ENCODE data around the gene ADAM12.

Gene ADAM12

GRCh38 chr10:126235091-126235978 lies 152.9 kb downstream of the ADAM12 start:
- DNase-seq (ENCODE audit: low read depth in 2 of 2), result no peak

- DNase-seq (ENCODE audit: low read depth in 2 of 2), result no peak
Measured at GRCh38 chr10:126234630-126235029, 153.6 kb downstream of the ADAM12 start.

DNA sequence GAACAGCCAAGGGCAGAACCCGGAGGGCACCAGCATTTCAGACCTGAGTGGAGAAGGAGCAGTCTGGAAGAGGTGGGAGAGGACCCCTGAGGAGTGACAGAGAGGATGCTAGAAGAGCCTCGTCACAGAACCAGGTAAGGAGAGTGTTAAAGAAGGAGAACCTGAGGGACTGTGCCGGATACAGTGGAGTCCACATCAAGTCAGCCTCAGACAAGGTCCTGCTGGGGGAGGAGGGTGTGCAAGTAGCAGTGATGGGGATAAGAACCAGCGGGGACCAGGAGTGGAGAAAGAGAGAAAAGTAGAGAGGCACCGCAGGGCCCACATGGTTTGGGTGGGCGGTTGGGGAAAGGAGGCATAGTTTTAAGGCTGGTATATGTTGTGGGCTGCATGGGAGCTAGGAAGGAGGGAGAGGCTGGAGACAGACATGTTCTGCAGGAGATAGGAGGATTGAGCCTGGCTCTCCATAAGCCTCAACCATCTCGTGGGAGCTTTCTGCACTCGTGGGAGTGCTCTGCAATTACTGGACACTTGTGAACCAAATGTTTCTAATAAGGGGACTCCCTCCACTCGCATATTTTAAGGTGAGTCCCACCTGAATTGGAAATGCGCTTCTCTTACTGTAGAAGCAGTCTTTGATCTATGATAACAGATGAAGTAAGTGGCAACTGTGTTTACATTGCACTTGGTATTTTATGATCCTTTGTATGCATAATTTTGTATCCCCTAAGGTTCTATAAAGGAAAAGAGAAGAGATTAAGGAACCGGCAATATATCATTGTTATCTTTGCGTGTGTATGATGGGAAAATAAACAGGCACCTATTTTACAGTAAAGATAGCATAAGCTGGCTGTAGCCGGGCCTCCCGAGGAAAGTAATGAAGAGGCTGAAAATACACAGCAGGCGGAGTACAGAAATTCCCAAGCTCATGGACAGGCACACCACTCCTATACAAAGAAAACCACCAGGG lies 154.8 kb downstream of the ADAM12 start:
- DNase-seq (ENCODE audit: low read depth in 2 of 2), result no peak

DNA sequence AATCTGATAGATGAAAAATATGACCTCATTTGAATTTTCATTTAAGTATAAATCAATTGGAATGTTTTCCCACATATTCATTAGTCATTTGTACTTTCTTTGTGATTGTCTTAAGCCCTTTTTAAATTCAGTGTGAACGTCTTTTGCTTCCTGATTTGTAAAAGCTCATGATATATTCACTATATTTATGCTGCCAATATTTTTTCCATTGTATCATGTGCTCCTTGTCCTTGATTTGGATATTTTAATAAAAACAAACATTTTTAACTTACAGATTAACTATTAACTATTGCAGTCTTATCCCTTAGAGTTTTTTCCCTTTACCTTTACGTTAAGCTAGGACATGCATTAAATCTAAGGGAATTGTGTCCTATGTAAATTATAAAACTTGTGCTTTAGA lies 157.7 kb downstream of the ADAM12 start:
- DNase-seq (ENCODE audit: low read depth in 2 of 2), result no peak

DNA sequence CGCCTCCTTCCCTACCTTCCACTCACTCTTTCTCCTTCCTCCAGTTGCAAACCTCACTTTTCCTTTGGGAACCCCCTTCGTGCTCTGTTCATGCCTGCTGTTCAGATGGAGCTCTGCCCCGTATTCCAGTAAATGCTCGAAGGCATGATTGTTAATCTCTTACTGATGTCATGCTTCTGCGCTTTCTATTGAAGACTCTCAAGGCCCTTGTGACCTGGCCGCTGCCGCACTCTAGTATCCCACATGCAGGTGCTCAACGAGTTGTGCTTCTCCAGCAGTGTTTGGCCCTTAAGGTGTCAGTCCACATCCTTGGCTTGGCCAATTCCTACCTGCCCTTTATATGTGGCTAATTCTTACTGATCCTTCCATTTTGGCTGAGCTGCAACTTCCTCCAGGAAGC lies 158.6 kb downstream of the ADAM12 start:
- no peak for DNase-seq (ENCODE audit: low read depth in 2 of 2)

GRCh38 chr10:126227762-126228134 lies 160.5 kb downstream of the ADAM12 start:
- DNase-seq (ENCODE audit: low read depth in 2 of 2), result no peak

DNA sequence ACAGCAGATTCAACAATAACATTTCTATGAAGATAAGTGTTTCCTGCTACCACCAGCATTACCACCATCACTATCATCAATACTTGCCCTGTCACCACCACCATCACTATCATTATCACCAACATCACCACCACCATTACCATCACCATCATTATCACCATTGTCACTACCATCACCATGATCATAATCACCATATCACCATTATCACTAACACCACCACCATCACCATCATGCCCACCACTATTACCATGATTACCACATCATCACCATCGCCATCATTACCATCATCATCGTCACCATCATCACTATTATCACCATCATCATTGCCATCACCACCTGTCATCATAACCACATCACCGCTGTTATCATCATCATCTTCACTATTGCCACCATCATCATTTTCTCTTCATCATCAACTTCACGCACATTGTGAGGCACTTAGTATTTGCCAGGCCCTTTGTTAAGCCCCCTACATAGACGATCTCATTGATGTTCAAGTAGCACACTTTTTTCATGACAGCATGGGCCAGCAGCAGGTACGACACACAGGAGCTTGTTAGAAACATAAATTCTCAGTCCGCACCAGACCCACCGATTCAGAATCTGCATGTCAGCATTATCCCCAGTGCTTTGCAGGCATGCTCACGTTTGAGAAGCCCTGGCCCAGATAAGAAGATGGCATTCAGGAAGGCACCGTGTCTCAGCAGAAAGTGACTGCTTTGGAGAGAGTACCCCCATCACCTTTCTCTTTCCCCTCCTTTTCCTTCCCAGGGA lies 161.1 kb downstream of the ADAM12 start:
- no peak for DNase-seq (ENCODE audit: low read depth in 2 of 2)

DNA sequence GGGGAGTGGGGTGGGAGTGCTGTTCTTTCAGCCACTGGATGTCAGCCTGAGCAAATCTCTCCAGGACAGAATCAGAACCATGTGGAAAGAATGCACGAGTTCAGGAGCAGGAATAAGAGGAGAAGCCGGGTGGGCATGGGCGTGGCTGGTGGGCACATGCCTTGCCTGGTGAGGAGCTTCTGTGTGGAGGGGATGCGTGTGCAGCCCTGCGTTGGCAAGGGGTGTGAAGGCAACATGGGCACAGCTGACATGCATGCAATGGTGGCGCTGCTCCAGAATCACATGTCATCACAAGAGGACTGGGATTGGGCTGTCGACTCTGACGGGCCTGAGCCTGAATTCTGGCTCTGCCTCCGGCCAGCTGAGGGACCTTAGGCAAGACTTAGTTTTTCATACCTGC lies 162.1 kb downstream of the ADAM12 start:
- no peak for DNase-seq (ENCODE audit: low read depth in 2 of 2)

DNA sequence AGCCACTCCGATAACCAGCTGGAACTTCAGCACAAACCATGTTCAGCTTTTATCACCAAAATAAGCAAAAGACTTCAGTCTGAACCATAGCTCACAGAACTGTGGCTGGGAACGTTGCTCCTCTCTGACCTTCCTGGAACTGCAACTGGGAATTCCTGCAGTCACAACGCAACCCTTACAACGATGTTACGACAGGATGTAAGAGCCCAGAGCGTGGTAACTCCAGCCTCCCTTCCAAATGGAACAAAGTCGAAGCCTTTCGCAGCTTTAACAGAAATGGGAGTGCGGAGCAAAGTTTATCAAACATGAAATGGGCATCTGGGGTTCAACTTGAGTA lies 162.6 kb downstream of the ADAM12 start:
- no peak for DNase-seq (ENCODE audit: low read depth in 2 of 2)

GRCh38 chr10:126224967-126225671 lies 163.2 kb downstream of the ADAM12 start:
- DNase-seq (ENCODE audit: low read depth in 2 of 2), result no peak

- no peak for DNase-seq (ENCODE audit: low read depth in 2 of 2)
Measured at GRCh38 chr10:126223512-126224067, 164.7 kb downstream of the ADAM12 start.

DNA sequence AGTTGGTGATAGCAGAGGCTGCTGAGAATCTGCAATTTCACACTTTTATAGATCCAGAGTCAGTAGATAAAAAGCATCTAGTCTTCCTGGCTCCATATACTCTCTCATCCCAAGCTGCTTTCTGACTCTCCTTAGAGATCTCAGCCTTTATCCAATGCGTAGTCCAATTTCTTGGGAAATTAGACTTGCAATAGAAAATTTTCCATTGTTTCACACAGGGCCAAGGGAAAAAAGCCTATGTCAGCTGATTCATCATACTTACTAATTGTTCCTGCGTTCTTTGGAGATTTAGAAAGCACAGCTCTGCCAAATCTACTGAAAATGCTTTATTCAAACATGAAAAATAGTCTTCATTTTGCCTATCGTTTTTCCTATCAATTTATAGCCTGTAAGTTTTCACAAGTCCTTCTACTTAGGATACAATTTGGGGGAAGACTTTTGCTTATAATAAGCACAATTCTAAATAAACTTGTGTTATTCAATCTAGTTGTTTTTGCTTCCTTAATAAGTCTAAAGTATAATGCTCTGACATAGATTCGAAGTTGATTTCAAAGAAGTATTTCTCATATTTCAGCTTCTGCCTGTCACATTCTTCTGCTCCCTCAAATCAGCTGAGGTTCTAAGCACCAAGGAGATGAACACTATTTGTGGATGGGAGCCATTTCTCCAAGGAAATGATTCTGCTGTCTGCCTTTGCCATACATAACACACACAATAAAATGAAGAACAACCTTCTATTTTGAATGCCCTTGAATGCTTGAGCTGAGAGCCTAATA lies 165.4 kb downstream of the ADAM12 start:
- DNase-seq (ENCODE audit: low read depth in 2 of 2), result no peak

DNA sequence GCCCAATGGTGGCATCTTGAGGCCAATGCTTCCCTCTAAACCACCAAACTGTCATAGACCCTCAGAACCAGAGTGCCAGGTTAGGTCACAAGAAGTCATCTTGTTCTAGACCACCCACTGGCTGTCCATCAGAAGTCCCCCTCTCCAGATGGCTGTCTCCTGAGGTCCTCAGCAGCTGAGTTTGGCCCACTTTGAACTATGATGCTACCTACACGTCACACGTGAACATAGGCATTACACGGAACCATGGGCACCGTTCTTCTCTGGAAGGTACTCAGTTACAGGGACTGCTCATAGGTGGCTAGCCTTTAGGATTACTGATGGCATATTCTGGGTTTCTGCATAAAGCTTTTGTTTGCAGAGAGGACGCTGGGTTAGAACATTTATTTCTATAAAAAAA lies 166.4 kb downstream of the ADAM12 start:
- no peak for DNase-seq (ENCODE audit: low read depth in 2 of 2)

DNA sequence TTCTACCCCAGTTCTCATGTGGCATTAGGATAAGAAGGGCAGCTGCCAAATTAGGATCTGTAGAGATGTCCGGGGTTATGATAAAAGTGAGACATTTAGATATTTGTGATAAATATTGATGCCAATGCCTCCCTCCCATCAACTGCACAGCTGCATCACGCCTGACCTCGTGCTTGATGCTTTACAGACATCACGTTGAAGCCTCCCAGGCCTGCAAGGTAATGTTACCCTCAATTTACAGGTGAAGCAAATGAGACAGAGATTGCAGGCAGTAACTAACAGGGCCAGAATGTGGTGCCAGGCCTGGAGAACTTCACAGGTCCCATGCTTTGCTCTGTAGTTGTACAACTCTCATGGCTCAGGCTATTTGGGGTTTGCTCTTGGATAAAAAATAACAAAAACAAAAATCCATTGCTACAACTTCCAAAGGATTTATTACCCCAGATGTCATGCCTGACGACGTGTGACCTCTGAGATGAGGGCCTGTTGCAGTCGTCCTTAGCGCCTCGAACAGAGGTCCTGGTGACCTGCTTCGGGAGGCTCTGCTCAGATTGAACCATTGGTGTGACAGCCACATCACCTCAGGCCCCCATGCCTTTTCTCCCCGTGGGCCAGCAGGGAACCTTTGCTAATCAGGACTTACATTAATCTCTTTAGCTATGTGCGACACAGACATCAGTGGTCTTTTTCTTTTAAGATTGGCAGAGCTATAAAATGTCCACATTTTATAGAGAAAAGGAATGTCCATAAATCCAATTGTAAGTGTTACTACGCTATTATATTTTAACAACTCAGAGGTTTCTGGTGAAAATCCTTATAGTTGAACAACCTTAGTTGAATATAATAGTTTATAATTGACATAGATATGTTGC lies 169.3 kb downstream of the ADAM12 start:
- DNase-seq (ENCODE audit: low read depth in 2 of 2), result no peak

- DNase-seq (ENCODE audit: low read depth in 2 of 2), result no peak
Measured at GRCh38 chr10:126218174-126218573, 170.1 kb downstream of the ADAM12 start.

GRCh38 chr10:126216632-126216961 lies 171.7 kb downstream of the ADAM12 start:
- no peak for DNase-seq (ENCODE audit: low read depth in 2 of 2)

DNA sequence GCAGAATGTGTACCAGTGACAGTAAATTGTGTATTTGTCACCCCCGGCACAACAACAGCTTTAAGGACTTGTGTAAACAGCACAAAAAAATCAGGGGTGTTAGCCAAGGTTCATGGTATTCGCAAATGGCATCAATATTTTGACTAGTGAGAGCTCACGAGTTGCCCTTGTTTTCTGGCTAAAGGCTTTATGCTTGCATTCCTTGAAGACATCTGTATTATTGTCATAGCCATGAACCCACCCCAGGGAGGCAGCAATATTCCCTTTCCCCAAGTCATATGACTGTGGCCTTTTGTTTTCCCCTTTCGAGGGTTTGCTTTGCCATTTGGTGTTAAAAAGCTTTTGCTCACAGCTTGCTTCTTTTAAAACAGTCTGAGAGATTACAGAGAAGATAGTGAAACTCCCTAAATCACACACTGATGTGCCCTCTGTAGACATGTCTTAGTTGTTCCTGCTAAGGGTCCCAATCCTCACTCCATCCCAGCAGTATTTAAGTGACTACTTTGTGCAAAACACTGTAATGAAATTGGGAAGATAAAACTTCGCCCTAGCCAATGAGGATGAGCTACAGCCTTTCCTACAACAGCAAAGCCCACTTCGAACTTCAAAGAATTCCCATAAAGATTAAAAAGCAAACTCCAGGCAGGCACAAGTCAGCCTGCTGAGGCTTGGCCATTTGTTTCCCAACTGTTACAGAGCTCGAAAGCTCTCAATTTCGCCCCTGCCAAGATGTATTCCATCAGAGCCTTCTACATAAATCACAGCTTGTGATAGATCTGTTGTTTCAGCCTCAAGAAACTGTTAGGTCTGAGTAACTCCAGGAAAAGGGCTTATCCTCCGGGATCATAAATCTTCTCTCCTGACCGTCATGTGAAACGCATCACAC lies 172.3 kb downstream of the ADAM12 start:
- DNase-seq (ENCODE audit: low read depth in 2 of 2), result no peak

GRCh38 chr10:126214679-126215078 lies 173.6 kb downstream of the ADAM12 start:
- DNase-seq (ENCODE audit: low read depth in 2 of 2), result no peak

All from stimulated activated CD8-positive, alpha-beta memory T cell treated with anti-CD3 and anti-CD28 coated beads, Interleukin-2, amount 100 ng/mL, for 1 hour (primary cell).